ENCODE data around the gene CMIP. TPM values are rescaled to one million over a fixed set of nuclear protein-coding genes. Genes with fewer than 3 reads are reported as not detected.

CMIP gene
- total RNA-seq, 1 donor from 2014 or later = 6.6 TPM

DNA sequence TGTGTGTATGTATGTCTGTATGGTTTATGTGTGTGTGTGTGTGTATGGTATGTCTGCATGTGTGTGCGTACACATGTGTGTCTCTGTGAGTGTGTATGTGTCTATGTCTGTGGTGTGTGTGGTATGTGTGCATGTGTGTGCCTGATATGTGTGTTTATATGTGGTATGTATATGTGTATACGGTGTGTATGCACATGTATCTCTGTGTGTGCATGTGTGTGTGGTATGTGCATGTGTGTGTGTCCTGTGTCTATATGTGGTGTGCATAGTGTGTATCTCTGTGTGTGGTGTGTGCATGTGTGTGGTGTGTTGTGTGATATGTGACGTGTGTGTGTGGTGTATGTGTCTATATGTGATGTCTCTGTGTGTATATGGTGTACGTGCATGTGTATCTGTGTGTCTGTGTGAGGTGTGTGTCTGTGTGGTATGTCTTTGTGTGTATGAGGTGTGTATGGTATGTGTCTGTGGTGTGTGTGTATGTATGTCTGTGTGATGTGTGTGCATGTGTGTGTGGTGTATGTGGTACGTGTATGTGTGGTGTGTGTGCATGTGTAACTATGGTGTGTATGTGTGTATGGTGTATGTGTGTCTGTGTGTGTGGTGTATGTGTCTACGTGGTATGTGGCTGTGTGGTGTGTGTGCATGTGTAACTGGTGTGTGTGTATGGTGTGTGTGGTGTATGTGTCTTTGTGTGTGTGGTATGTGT is 170.2 kb downstream of the CMIP start:
- Histone ChIP-seq H4K20me1 (ENCODE audit: low read depth) (peaks cover 47% of the 10 kb centered on the region), H2AFZ (replicated peaks) (no peak overlapping the region), H3K4me2 (no peak overlapping the region), H3K4me3 (no peak overlapping the region), H3K9me3 (ENCODE audit: low read depth) (no peaks in the 10 kb centered on the region), H3K36me3 (no peaks in the 10 kb centered on the region), H3K27me3 (no peaks in the 10 kb centered on the region), H3F3A (ENCODE audit: low read depth) (peaks cover 5% of the 10 kb centered on the region), H3K27ac (no peak overlapping the region), H3K4me1 (peaks cover 18% of the 10 kb centered on the region), H3K79me2 (ENCODE audit: low read depth) (no peaks in the 10 kb centered on the region), H3K9ac (no peak overlapping the region)
- Mint-ChIP-seq H3K4me3 (no peak overlapping the region), H3K27ac (no peak overlapping the region), H3K4me1 (peaks cover 19% of the 10 kb centered on the region), H3K9me3 (peaks cover 10% of the 10 kb centered on the region), H3K36me3 (peaks cover 14% of the 10 kb centered on the region), H3K27me3 (ENCODE audit: insufficient read depth, low read depth) (peaks cover 7% of the 10 kb centered on the region)
- DNase-seq (ENCODE audit: low spot score) = no peak
- TF ChIP-seq, protein P1, sequence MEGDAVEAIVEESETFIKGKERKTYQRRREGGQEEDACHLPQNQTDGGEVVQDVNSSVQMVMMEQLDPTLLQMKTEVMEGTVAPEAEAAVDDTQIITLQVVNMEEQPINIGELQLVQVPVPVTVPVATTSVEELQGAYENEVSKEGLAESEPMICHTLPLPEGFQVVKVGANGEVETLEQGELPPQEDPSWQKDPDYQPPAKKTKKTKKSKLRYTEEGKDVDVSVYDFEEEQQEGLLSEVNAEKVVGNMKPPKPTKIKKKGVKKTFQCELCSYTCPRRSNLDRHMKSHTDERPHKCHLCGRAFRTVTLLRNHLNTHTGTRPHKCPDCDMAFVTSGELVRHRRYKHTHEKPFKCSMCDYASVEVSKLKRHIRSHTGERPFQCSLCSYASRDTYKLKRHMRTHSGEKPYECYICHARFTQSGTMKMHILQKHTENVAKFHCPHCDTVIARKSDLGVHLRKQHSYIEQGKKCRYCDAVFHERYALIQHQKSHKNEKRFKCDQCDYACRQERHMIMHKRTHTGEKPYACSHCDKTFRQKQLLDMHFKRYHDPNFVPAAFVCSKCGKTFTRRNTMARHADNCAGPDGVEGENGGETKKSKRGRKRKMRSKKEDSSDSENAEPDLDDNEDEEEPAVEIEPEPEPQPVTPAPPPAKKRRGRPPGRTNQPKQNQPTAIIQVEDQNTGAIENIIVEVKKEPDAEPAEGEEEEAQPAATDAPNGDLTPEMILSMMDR (IDR thresholded peaks at IDR 0.05) = no peak
- no peak for TF ChIP-seq EZH2 (IDR thresholded peaks at IDR 0.05)
- TF ChIP-seq EZH2phosphoT487 (IDR thresholded peaks at IDR 0.05) = no peak

DNA sequence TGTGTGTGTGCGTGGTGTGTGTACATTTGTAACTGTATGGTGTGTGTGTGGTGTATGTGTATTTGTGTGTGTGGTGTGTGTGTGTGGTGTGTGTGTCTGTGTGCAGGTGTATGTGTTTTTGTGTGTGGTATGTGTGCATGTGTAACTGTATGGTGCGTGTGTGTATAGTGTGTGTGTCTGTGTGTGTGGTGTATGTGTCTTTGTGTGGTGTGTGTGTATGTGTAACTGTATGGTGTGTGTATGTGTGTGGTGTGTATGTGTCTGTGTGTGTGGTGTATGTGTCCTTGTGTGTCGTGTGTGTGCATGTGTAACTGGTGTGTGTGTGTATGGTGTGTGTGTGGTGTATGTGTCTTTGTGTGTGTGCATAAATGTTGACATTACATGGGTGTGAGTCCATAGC is 170.8 kb downstream of the CMIP start:
- Histone ChIP-seq H3K4me1 (peaks cover 18% of the 10 kb centered on the region), H3K36me3 (no peaks in the 10 kb centered on the region), H3K9me3 (ENCODE audit: low read depth) (no peaks in the 10 kb centered on the region), H4K20me1 (ENCODE audit: low read depth) (peaks cover 46% of the 10 kb centered on the region), H2AFZ (replicated peaks) (no peak overlapping the region), H3K79me2 (ENCODE audit: low read depth) (peaks cover 3% of the 10 kb centered on the region), H3K27ac (no peak overlapping the region), H3F3A (ENCODE audit: low read depth) (peaks cover 5% of the 10 kb centered on the region), H3K4me2 (no peak overlapping the region), H3K27me3 (no peaks in the 10 kb centered on the region), H3K4me3 (no peak overlapping the region), H3K9ac (no peak overlapping the region)
- peaks cover 14% of the 10 kb centered on the region for H3K36me3 Mint-ChIP-seq
- no peak for DNase-seq (ENCODE audit: low spot score)
- TF ChIP-seq EZH2 (IDR thresholded peaks at IDR 0.05) (no peak), EZH2phosphoT487 (IDR thresholded peaks at IDR 0.05) (no peak)
- TF ChIP-seq, protein P1 (IDR thresholded peaks at IDR 0.05) = no peak
- no peak overlapping the region for H3K4me3 Mint-ChIP-seq
- no peak overlapping the region for H3K27ac Mint-ChIP-seq
- peaks cover 19% of the 10 kb centered on the region for H3K4me1 Mint-ChIP-seq
- peaks cover 10% of the 10 kb centered on the region for H3K9me3 Mint-ChIP-seq
- peaks cover 7% of the 10 kb centered on the region for H3K27me3 Mint-ChIP-seq (ENCODE audit: insufficient read depth, low read depth)

DNA sequence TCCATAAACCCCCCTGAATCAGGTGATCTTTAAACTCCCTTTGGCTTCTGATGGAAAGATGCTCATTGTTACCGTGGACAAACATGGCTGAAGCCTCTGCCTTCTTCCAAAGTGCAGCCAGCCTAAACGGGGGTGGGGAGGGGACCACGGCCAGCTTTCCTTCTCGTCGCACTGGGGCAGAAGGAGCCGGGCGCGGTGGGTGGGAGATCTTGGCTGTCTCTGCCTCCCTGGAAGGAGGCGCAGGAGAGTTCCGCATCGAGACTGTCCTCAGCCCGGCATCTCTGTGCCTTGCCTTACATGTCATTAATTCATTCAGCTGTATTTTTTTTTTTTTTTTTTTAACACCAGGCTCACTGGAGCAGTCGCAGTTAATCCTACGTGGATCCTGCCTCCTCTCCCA is 171.2 kb downstream of the CMIP start:
- peaks cover 47% of the 10 kb centered on the region for H4K20me1 ChIP-seq (ENCODE audit: low read depth)
- H3K4me1 ChIP-seq = peaks cover 22% of the 10 kb centered on the region
- TF ChIP-seq EZH2 (IDR thresholded peaks at IDR 0.05) = no peak
- TF ChIP-seq, protein P1 (IDR thresholded peaks at IDR 0.05) = no peak
- no peak for TF ChIP-seq EZH2phosphoT487 (IDR thresholded peaks at IDR 0.05)
- Mint-ChIP-seq H3K27me3 (ENCODE audit: insufficient read depth, low read depth) (peaks cover 7% of the 10 kb centered on the region), H3K9me3 (peaks cover 10% of the 10 kb centered on the region), H3K4me3 (no peak overlapping the region), H3K4me1 (peaks cover 19% of the 10 kb centered on the region), H3K36me3 (peaks cover 14% of the 10 kb centered on the region), H3K27ac (no peak overlapping the region)
- peaks cover 5% of the 10 kb centered on the region for H3F3A ChIP-seq (ENCODE audit: low read depth)
- H3K9me3 ChIP-seq (ENCODE audit: low read depth) = no peaks in the 10 kb centered on the region
- H3K36me3 ChIP-seq = no peaks in the 10 kb centered on the region
- H3K4me2 ChIP-seq = no peak overlapping the region
- no peak for DNase-seq (ENCODE audit: low spot score)
- H3K27ac ChIP-seq = no peak overlapping the region
- no peak overlapping the region for H3K4me3 ChIP-seq
- H3K9ac ChIP-seq = no peak overlapping the region
- H3K27me3 ChIP-seq = no peaks in the 10 kb centered on the region
- H3K79me2 ChIP-seq (ENCODE audit: low read depth) = peaks cover 3% of the 10 kb centered on the region
- H2AFZ ChIP-seq (replicated peaks) = no peak overlapping the region

All from neural progenitor cell (in vitro differentiated cells).